ENCODE measurements around the gene ATG16L2. TPM values are rescaled to one million over a fixed set of nuclear protein-coding genes. Genes with fewer than 3 reads are reported as not detected.

ATG16L2 gene
- total and polyA plus RNA-seq, 10 of the 15 experiments (the other 5 are each of a cell fraction or from before 2014, with no cell fraction given): 1.9 to 67.7 (median 30.4) TPM

GRCh38 chr11:72813740-72814285 lies 398 bp upstream of the ATG16L2 start (continued):
- peak; percentile 20; the same call in 1 of the 2 replicates for TF ChIP-seq MAX (IDR thresholded peaks at IDR 0.05; ENCODE audit: low read depth, low read length)
- TF ChIP-seq, protein P1, sequence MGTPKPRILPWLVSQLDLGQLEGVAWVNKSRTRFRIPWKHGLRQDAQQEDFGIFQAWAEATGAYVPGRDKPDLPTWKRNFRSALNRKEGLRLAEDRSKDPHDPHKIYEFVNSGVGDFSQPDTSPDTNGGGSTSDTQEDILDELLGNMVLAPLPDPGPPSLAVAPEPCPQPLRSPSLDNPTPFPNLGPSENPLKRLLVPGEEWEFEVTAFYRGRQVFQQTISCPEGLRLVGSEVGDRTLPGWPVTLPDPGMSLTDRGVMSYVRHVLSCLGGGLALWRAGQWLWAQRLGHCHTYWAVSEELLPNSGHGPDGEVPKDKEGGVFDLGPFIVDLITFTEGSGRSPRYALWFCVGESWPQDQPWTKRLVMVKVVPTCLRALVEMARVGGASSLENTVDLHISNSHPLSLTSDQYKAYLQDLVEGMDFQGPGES (IDR thresholded peaks at IDR 0.05): no peak
- no peak for TF ChIP-seq CBX3 (IDR thresholded peaks at IDR 0.05; ENCODE audit: borderline replicate concordance, low read depth)
- TF ChIP-seq TCF12 (IDR thresholded peaks at IDR 0.05; ENCODE audit: low read depth, low read length): 0 out of 2 replicates have a peak, but pooled peaks have one; percentile 34
- no peak for TF ChIP-seq MYB (IDR thresholded peaks at IDR 0.05; ENCODE audit: borderline replicate concordance, low read depth, low read length)
- TF ChIP-seq SMC3 (IDR thresholded peaks at IDR 0.05; ENCODE audit: borderline replicate concordance, low read length): peak; percentile 12; the same call in 1 of the 2 replicates
- TF ChIP-seq CREM (IDR thresholded peaks at IDR 0.05; ENCODE audit: low read depth): peak; percentile 9; the same call in 1 of the 2 replicates
- TF ChIP-seq POU2F2 (IDR thresholded peaks at IDR 0.05; ENCODE audit: borderline replicate concordance, low read depth, low read length): peak; percentile 94
- TF ChIP-seq MEF2A (IDR thresholded peaks at IDR 0.05; ENCODE audit: insufficient read depth, low read depth, low read length): 0 out of 2 replicates have a peak, but pooled peaks have one; percentile 32
- no peak for TF ChIP-seq ZBTB4 (CRISPR knock-in tag; IDR thresholded peaks at IDR 0.05)
- TF ChIP-seq LARP7 (IDR thresholded peaks at IDR 0.05): no peak
- TF ChIP-seq SMARCA5 (IDR thresholded peaks at IDR 0.05): no peak
- TF ChIP-seq RBBP5 (conservative IDR thresholded peaks at IDR 0.05): no peak
- peak; percentile 99 for TF ChIP-seq RELB (IDR thresholded peaks at IDR 0.05; ENCODE audit: low read depth)
- peak; percentile 93 for TF ChIP-seq ZNF207 (IDR thresholded peaks at IDR 0.05; ENCODE audit: borderline replicate concordance)
- TF ChIP-seq, protein P2, sequence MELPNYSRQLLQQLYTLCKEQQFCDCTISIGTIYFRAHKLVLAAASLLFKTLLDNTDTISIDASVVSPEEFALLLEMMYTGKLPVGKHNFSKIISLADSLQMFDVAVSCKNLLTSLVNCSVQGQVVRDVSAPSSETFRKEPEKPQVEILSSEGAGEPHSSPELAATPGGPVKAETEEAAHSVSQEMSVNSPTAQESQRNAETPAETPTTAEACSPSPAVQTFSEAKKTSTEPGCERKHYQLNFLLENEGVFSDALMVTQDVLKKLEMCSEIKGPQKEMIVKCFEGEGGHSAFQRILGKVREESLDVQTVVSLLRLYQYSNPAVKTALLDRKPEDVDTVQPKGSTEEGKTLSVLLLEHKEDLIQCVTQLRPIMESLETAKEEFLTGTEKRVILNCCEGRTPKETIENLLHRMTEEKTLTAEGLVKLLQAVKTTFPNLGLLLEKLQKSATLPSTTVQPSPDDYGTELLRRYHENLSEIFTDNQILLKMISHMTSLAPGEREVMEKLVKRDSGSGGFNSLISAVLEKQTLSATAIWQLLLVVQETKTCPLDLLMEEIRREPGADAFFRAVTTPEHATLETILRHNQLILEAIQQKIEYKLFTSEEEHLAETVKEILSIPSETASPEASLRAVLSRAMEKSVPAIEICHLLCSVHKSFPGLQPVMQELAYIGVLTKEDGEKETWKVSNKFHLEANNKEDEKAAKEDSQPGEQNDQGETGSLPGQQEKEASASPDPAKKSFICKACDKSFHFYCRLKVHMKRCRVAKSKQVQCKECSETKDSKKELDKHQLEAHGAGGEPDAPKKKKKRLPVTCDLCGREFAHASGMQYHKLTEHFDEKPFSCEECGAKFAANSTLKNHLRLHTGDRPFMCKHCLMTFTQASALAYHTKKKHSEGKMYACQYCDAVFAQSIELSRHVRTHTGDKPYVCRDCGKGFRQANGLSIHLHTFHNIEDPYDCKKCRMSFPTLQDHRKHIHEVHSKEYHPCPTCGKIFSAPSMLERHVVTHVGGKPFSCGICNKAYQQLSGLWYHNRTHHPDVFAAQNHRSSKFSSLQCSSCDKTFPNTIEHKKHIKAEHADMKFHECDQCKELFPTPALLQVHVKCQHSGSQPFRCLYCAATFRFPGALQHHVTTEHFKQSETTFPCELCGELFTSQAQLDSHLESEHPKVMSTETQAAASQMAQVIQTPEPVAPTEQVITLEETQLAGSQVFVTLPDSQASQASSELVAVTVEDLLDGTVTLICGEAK (IDR thresholded peaks at IDR 0.05; ENCODE audit: borderline replicate concordance): no peak
- TF ChIP-seq BACH1 (IDR thresholded peaks at IDR 0.05; ENCODE audit: borderline replicate concordance): peak; percentile 83
- TF ChIP-seq STAT1 (conservative IDR thresholded peaks at IDR 0.05): no peak
- 0 out of 2 replicates have a peak, but pooled peaks have one; percentile 66 for TF ChIP-seq TARDBP (IDR thresholded peaks at IDR 0.05; ENCODE audit: borderline replicate concordance)
- no peak for TF ChIP-seq YY1 (IDR thresholded peaks at IDR 0.05; ENCODE audit: low read depth, low read length)
- TF ChIP-seq GABPA (IDR thresholded peaks at IDR 0.05; ENCODE audit: low read depth): no peak
